IPS-18c (cell line): Measurements from ENCODE around the gene SAMD4A.

Experiments used
- H3K4me3 ChIP-seq: 2 replicates; pipeline ENCODE4 v1.7.0; 2013; ENCODE audit warnings: low read depth, mild to moderate bottlenecking, low read length, moderate library complexity; ENCODE audit not compliant: insufficient read depth
- H3K9me3 ChIP-seq: one replicate; pipeline ENCODE4 v1.6.1; 2013; ENCODE audit warnings: mild to moderate bottlenecking, low read length, moderate library complexity; ENCODE audit not compliant: control insufficient read depth, insufficient read depth

The SAMD4A gene

DNA sequence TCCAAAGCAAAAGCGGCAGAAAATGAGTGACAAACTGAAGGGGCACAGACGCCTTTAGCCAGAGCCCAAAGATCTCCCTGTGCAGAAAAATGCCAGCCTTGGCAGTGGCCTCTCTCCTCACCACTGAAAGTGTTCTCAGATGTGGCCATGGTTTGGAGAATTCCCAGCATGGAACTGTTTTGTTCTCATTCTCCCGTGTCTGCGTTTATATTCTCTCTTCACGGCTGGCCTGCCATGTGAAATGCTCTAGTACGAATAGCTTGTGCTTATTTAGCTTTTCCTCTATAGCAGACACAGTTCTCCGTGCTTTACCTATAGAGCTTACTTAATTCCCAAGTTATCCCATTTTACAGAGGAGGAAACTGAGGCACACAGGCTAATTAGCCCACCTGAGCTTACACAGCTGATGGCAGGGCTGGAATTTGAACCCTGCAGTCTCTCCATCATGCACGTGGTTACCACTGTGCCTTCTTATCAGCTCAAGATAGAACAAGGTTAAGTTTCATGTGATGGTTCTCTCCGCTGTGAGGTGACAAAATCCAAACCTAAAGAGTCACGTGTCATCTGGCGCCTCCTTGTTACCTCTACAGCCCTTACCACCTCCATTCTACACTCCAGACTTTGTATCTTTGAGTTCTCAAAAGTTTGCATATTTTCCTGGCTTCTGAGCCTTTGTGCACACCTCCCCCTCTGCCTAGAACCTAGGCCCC lies 194.1 kb downstream of the SAMD4A start:
- H3K9me3 ChIP-seq = no peaks in the 10 kb centered on the region
- H3K4me3 ChIP-seq = no peak overlapping the region

DNA sequence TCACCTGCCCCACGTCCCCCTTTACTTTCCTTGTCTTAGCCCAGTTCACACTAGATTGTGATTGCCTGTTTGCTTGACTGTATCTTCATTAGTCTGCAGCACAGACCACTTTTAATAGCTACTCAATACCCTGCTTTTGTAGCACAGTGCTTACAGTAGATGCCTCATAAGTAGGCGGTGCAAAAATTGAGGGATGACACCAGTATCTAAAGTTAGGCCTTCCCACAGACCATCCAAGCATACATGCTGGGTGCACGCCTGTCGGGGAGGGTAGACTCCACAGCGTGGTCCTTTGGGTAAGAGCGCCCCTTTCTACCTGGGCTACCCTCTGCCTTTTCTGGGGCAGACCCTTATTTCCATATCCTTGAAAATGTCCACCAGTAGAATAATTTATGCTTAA lies 194.9 kb downstream of the SAMD4A start:
- H3K4me3 ChIP-seq = no peak overlapping the region

DNA sequence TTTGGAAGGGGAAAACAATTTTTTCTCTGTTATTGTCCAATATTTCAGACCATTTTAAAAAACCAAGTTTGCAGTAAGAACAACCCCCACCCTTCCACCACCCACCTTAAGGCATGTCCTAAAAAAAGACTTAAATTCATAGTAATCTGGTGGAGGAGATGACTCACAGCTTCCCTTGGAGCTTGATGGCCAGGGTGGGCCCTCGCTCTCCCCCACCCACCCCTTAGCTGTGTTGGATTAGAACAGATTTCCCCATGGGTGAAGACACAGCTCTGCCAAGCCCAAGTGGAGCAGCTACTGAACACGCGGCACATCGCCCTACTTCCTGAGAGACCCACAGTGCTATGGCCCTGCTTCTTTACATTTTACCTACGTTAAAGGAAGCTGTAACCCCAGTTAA lies 195.4 kb downstream of the SAMD4A start:
- H3K9me3 ChIP-seq = no peaks in the 10 kb centered on the region
- no peak overlapping the region for H3K4me3 ChIP-seq

More for the DNA sequence above, 194.9 kb downstream of the SAMD4A start:
- no peaks in the 10 kb centered on the region for H3K9me3 ChIP-seq

DNA sequence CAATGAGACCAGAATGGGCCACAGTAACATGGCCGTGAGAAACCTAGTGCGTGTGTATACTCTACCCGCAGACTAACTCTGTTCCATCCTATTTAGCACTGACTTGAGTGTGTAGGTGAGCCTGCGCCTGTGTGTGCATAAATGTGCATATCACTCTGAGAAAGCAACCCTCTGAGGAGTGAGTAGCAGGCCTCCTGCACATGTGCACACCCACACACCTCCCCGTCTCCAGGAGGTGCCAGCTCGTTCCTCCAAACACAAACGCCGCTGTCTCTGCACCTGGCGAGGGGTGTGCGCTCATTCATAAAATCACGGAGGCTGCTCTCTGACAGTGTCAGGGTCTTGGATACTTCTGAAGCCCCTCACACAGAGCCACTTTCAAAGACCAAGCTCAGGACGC lies 196.8 kb downstream of the SAMD4A start:
- Histone ChIP-seq H3K9me3 (no peaks in the 10 kb centered on the region), H3K4me3 (no peak overlapping the region)

DNA sequence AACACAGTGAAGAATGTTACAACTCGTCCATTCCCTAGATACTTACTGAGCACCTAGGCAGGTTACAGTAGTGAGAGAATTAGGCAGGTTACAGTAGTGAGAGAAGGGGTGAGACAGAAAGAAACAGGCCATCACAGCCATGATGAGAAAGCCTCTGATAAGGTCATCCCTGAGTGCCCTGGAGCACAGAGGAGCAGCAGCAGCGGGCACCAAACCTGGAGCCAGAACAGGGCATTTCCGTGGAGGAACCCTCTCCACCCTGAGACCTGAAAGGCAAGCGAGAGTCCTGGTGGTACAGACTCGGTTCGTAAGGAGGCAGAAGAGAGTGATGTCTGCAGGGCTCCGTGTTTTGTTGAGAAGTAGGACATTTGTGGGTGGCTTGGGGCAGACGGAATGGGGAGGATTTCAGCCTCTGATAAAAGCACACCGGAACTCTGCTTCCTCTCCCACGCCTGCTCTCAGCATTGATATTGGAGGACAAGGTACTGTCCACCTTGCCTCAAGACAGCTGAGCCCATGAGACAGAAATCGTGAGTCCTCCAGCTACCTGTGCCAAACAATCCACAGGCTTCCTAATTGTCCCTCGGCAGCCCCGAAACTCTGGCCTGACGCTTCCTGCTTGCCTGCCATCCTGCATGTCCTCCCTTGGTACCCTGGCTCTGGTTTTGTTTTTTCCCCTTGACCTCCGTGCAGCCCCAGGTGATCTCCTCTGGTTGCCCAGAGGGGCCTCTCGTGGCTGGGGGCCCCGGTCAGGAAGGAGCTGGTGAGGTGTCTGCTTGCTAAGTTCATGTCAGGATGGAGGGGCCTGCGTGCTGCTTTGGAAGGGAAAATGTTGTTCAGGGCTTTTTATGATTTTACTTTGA lies 199.6 kb downstream of the SAMD4A start:
- no peaks in the 10 kb centered on the region for H3K9me3 ChIP-seq
- H3K4me3 ChIP-seq = no peak overlapping the region

DNA sequence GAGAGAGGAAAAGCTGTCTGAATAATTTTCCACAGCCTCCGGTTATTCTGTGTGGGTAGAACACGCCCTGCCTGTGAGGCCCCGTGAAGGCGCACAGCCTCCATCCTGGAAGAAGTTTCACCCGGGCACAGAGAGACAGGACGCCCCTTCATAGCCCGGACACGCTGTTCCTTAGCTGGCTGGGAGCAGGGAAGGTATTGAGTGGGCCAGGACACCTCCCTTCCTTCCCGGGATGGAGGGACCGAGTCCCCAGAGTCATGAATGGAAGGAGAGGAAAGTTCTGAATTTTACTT lies 200.2 kb downstream of the SAMD4A start:
- no peak overlapping the region for H3K4me3 ChIP-seq
- no peaks in the 10 kb centered on the region for H3K9me3 ChIP-seq

DNA sequence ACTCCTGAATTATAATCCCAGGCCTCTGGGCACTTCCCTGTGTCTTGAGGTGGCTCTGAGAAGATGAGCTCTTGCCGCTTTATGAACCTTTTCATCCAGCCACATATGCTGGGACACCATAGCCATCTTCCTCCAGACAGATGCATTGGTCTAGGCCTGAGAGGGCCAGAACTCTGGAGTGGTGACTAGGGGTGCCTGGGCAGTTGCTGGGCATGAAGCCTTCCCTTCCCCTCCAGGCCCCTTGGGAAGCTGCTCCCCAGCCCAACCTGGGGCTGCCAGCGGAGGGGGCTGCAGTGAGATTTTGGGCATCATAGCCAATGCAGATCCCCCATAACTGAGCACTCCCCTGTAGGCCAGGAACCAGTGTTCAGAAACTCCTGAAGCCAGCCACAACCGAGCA lies 200.5 kb downstream of the SAMD4A start:
- no peak overlapping the region for H3K4me3 ChIP-seq
- H3K9me3 ChIP-seq = no peaks in the 10 kb centered on the region

DNA sequence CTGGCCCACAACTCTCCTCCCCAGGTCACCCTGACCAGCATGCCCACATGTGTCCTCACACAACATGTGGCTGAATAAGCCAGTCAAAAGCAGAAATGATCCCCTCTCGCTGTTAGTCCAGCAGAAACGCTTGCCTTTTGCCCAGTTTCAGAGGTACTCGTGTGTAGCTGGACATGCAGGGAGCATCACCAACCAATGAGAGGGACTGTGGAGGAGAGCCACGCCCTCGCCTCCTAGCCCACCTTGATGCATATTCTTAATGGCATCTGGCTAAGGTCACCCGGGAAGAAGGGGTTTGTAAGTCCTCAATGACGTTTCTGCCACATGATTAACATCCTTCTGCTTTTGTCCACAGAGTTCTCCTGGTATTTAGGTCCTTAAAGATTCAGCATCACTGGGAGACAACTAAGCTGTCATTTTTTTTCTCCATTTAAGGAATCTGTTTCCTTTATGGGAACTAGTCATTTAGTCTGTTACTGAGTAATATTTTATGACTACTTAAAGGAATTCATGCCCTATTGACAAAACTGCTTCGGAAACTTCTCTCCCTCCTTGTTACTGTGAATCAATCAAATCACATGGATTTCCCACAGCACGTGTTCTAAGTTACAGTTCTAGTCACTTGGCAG lies 201.7 kb downstream of the SAMD4A start:
- Histone ChIP-seq H3K4me3 (no peak overlapping the region), H3K9me3 (no peaks in the 10 kb centered on the region)

DNA sequence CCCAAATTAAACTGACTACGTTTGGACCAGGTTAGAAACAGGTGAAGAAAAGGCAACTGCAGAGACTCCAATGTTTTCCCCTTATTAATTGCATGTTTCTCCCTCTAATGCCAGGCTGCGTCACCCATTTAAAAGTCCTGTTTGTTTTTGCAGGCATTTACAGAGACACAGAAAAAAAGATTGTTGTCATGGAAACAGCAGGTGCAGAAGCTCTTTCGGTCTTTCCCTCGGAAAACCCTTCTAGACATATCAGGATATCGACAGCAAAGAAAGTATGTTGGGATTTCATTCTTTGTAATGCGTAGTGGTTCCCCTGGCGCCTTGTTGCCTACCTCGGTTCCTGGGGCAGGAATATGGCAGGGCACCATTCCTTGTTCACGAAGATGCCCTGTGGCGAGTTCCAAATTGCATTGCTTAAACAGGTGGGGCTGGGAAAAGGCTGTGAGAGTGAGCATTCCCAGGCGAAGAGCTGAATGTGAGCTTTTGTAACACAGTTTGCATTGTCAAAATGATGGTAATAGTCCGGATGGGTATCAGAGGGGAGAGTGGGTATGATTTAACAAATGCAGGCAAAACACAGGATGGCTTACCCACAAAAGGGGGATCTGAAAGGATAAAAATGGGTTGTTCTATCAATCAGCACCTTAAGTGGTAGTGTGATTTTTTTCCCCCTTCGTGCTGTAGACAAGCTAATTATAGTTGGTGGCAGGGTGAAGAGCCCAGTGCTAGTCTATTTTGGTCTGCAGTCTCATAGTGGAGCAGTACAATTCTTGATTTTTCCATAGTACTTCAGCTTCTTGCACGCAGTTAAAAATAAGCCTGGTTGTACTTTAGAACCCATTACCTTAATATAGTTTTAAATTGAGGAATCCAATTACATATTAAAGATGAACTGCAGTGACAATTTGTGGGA lies 203.3 kb downstream of the SAMD4A start:
- no peak overlapping the region for H3K4me3 ChIP-seq
- no peaks in the 10 kb centered on the region for H3K9me3 ChIP-seq

DNA sequence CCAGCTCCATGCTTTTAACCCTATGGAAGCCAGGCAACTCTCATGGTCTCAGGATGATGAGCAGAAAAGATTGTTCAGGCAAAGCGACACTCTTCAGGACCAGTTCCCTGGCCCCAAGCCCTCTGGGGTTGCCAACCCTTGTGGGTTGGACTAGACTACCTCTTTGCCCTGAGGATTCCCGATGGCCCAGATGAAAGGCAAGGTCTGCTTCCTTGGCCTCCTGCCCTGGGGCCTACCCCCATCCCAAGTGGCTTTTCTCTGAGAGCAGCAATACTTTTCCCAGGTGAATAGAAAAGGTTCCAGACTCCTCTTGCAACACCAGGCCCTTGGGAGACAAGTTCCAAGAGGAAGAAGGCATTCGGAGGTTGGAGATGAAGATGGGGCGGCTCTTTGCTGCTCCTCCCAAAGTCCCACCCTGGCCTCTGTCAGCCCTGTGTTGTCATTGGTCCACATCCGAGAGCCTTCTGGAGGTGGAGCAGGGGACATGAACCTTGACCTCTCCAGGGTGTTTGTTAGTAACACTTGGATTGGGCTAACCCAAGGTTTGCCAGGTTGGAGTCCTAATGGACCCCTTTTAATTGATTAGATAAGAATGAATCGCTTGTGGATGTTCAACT lies 204.6 kb downstream of the SAMD4A start:
- H3K9me3 ChIP-seq = no peaks in the 10 kb centered on the region
- H3K4me3 ChIP-seq = no peak overlapping the region

DNA sequence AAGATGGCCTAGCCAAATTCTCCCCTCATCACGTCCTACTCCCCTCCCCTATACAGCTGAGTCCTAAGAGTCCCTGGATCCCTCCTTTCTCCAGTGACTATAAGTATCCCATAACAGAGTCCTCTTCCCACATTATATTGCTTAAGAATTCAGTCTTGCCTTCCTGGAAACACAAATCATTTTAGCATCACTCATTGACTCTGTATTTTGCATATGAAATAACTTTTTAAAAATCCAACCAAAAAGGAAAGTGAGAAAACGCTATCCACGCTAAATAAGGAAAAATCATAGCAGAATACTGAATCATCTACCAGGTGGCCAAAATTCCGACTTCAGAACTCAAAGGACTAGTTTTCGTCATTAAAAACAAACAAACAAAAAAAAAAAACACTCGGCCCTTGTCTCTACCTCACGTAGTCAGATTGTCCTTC lies 205.5 kb downstream of the SAMD4A start:
- Histone ChIP-seq H3K4me3 (no peak overlapping the region), H3K9me3 (no peaks in the 10 kb centered on the region)

DNA sequence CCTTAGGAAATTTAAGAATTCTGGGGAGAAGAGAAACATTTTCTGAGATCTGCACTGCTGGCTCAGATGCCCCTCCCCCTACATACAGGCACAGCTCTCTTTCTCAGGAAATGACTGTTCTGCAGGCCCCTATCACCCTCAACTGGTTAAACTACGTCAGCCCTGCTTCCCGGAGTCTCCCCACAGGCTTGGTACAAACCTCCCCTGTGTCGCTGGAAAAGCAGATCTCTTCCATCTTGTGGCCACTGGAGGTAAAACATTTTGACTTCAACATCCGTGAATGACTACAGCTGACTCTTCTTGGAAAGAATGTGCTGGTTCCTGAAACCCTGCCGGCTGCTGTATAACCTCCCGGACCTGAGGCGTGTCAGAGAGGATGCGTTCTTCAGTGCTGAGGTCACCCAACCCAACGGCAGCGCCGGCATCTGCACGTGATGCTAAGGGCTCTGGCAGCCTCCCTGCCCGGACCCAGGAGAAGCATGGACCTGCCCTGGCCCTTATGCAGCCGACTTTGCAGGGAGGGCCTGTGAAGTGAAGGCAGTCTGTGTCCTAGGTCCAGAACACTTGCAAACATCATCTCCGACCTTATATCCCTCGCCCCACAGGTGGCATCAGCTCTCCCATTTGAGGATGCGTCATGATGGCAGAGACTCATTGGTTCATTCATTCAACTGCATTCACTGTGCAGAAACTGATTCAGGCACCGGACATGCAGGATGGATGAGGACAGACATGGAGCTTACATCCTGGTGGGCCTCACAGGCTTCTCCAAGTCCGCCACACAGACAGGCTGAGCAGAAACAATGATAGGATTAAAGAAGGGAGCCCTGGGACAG lies 206.5 kb downstream of the SAMD4A start:
- Histone ChIP-seq H3K4me3 (no peak overlapping the region), H3K9me3 (no peaks in the 10 kb centered on the region)

DNA sequence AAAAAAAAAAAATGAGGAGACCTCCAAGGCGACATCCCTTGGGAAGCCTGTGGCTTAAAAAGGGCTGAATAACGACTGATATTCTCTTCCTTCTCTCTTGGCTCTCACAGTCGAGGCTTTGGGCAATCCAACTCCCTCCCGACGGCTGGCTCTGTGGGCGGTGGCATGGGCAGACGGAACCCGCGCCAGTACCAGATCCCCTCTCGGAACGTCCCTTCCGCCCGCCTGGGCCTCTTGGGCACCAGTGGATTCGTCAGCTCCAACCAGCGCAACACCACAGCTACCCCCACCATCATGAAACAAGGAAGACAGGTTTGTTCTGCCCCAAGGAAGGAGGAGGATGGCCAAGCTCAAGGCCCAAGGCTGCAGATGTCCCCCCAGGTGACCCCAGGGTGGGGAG lies 207.9 kb downstream of the SAMD4A start:
- Histone ChIP-seq H3K4me3 (no peak overlapping the region), H3K9me3 (no peaks in the 10 kb centered on the region)

DNA sequence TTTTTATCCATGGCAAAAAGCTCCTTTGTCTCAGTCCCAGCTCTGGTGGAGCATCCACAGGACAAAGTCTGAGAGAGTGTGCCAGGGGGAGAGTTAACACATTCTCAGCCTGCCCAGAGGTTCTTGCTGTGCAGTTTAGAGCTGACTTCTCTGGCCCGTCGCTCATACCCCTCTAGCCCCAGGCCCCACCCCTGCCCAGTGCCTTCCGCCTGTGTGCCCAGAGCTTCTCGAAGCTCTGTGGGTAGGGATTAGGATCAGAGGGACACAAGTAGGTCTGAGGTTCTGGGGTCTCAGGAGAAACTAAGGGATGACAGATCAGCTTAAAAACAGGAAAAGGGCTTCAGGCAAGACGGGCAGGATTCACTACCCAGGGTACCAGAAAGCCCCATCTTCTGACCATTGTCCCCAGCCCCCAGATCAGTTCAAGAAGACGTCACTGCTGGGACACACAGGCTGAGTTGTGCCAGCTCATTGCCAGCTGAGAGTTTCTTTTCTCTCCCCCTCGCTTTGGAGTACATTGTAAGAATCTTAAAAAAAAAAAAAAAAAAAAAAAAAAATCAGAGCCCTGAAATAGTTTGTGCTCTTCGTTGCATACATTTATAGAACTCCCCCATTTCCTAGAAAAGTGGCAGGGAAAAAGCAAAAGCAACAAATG lies 208.7 kb downstream of the SAMD4A start:
- H3K4me3 ChIP-seq = no peak overlapping the region
- no peaks in the 10 kb centered on the region for H3K9me3 ChIP-seq

DNA sequence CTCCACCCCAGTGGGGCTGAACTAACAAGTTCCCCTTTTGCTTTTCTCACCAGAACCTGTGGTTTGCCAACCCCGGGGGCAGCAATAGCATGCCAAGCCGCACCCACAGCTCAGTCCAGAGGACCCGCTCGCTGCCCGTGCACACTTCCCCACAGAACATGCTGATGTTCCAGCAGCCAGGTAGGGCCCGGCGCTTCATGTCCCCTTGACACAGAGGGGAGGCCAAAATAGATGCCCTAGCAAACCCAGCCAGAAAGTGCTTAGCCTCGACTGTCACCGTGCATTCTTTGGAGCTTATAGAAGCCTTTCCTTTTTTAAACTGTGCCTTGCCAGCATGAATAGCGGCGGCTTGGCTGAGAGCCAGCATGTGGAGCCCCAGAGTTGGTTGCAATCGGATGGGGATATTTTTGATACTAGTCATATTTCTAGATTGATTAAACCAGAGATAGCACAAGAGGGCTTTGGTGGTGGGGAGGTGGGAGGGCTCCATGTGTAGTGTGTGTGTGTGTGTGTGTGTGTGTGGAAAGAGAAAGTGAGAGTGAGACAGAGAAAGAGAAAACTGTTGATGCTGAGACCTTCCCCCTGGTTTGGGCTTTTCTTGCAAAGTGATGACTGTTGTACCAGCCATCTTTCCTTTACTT lies 209.6 kb downstream of the SAMD4A start:
- Histone ChIP-seq H3K9me3 (no peaks in the 10 kb centered on the region), H3K4me3 (no peak overlapping the region)
